Endothelial cell of umbilical vein (primary cell): ENCODE measurements around the gene ALKBH5. TPM values are rescaled to one million over a fixed set of nuclear protein-coding genes. Genes with fewer than 3 reads are reported as not detected.

Experiments used
- BruUV-seq: library from RNA; stranded (reverse); fragments of 400-500 nt; replicated peaks from 2 replicates; lab custom pipeline; 2021; lab: Mats Ljungman, UMichigan
- CTCF ChIA-PET: fragments of 300-600, 350-600 bp; sonication (Branson Sonifier 250); formaldehyde crosslinking; loops from one replicate; lab custom pipeline; 2021; ENCODE audit warnings: antibody characterized with exemption, inconsistent platforms; lab: Charles Lee
- POLR2A ChIA-PET: fragments of 300-600, 350-600 bp; sonication (Branson Sonifier 250); formaldehyde crosslinking; loops from one replicate; lab custom pipeline; 2021; ENCODE audit warnings: antibody characterized with exemption, inconsistent platforms; lab: Charles Lee
- DNase-seq: peaks from one replicate; pipeline ENCODE4 v3.0.0-alpha.2; 2011; ENCODE audit warnings: low read depth, low spot score
- FAIRE-seq: peaks from 2 replicates; lab custom pipeline; 2011; peaks lifted over from hg19 to GRCh38; lab: Jason Lieb, UNC
- H2AFZ ChIP-seq: 2 replicates; pipeline ENCODE4 v1.6.0; 2012; ENCODE audit warnings: low read depth, low read length, control low read depth, inconsistent platforms
- H3K27ac ChIP-seq: 2 replicates; pipeline ENCODE4 v1.5.1; 2011; ENCODE audit warnings: low read depth, mild to moderate bottlenecking, control low read depth, low read length, moderate library complexity; ENCODE audit not compliant: insufficient read depth
- H3K27me3 ChIP-seq, 2 experiments: 2 replicates each; pipeline versions ENCODE4 v1.6.0 to v1.6.1; 2011; ENCODE audit warnings: low read length in 2 of 2, mixed read lengths in 1 of 2; ENCODE audit not compliant: control insufficient read depth in 2 of 2, insufficient read depth in 2 of 2
- H3K36me3 ChIP-seq, 2 experiments: 2 replicates in 1 of 2; 3 replicates in 1 of 2; pipeline ENCODE4 v1.5.1; 2011; ENCODE audit warnings: low read length in 2 of 2, mild to moderate bottlenecking in 1 of 2, moderate library complexity in 1 of 2; ENCODE audit not compliant: control insufficient read depth in 2 of 2, insufficient read depth in 2 of 2; ENCODE audit errors: extremely low read depth in 1 of 2
- H3K4me1 ChIP-seq: 3 replicates; pipeline ENCODE4 v1.5.1; 2011; ENCODE audit warnings: mild to moderate bottlenecking, low read length; ENCODE audit not compliant: control insufficient read depth, insufficient read depth; ENCODE audit errors: extremely low read depth
- H3K4me2 ChIP-seq: 2 replicates; pipeline ENCODE4 v1.6.1; 2011; ENCODE audit warnings: low read length, control low read depth, mixed read lengths; ENCODE audit not compliant: insufficient read depth
- H3K4me3 ChIP-seq, 3 experiments: fragments of 200-600 bp in 1 of 3; sonication (generic), shearing (Covaris generic) in 1 of 3; replicated peaks in 1 of 3; 2 replicates each; pipeline ENCODE4 v1.5.1; 2011 to 2016; ENCODE audit warnings: control low read depth in 3 of 3, low read length in 3 of 3, mild to moderate bottlenecking in 2 of 3, inconsistent platforms in 1 of 3, low read depth in 1 of 3, moderate library complexity in 1 of 3; ENCODE audit not compliant: insufficient read depth in 1 of 3
- H3K79me2 ChIP-seq: 2 replicates; pipeline ENCODE4 v1.6.0; 2012; ENCODE audit warnings: low read length, inconsistent platforms; ENCODE audit not compliant: control insufficient read depth, insufficient read depth
- H3K9ac ChIP-seq: replicated peaks from 2 replicates; pipeline ENCODE3; 2011; ENCODE audit warnings: low read length, control low read depth; ENCODE audit not compliant: insufficient read depth; ENCODE audit errors: extremely low read depth
- H3K9me1 ChIP-seq: replicated peaks from 3 replicates; pipeline ENCODE4 v1.6.0; 2011; ENCODE audit warnings: mild to moderate bottlenecking, low read length; ENCODE audit not compliant: control insufficient read depth, insufficient read depth; ENCODE audit errors: extremely low read depth
- H3K9me3 ChIP-seq: replicated peaks from 2 replicates; pipeline ENCODE4 v1.5.1; 2012; ENCODE audit warnings: low read length, inconsistent platforms; ENCODE audit not compliant: control insufficient read depth, insufficient read depth
- H4K20me1 ChIP-seq: replicated peaks from 2 replicates; pipeline ENCODE3; 2011; ENCODE audit warnings: mild to moderate bottlenecking, low read length; ENCODE audit not compliant: control insufficient read depth, insufficient read depth; ENCODE audit errors: extremely low read depth
- EZH2 ChIP-seq: IDR thresholded peaks from 2 replicates; pipeline ENCODE4 v1.6.1; 2012; ENCODE audit warnings: borderline replicate concordance, low read depth, mild to moderate bottlenecking, moderate library complexity, low read length, inconsistent platforms; ENCODE audit not compliant: severe bottlenecking
- FOS ChIP-seq: IDR thresholded peaks from 2 replicates; pipeline ENCODE4 v1.6.1; 2011; ENCODE audit warnings: mild to moderate bottlenecking, low read length, moderate library complexity, borderline replicate concordance; ENCODE audit not compliant: insufficient read depth
- GATA2 ChIP-seq: IDR thresholded peaks from 2 replicates; pipeline ENCODE4 v1.7.0; 2011; ENCODE audit warnings: low read depth, mild to moderate bottlenecking, moderate library complexity, mixed read lengths, low read length; ENCODE audit not compliant: insufficient read length, insufficient read depth
- JUN ChIP-seq: IDR thresholded peaks from 2 replicates; pipeline ENCODE4 v1.6.1; 2011; ENCODE audit warnings: borderline replicate concordance, low read depth; ENCODE audit not compliant: insufficient read length, insufficient read depth
- MAX ChIP-seq: IDR thresholded peaks from 2 replicates; pipeline ENCODE4 v1.6.1; 2011; ENCODE audit not compliant: insufficient read depth, insufficient read length
- MYC ChIP-seq: IDR thresholded peaks from one replicate; pipeline ENCODE4 v1.6.1; 2011; ENCODE audit warnings: mild to moderate bottlenecking, low read depth, low read length
- POLR2AphosphoS5 ChIP-seq: IDR thresholded peaks from 2 replicates; pipeline ENCODE4 v1.6.1; 2012; ENCODE audit warnings: low read depth, mild to moderate bottlenecking, control low read depth, low read length, moderate library complexity; ENCODE audit not compliant: insufficient read depth
- dilution Hi-C: fragments of 300-500 bp; cut with MboI; formaldehyde crosslinking; loops from one replicate; pipeline ENCODE4 v1.15.0; 2019; ENCODE audit warnings: low sequenced_read_pairs; ENCODE audit not compliant: extremely low pct_ligation_motif_present
- intact Hi-C: fragments of 100-400 bp; cut with micrococcal nuclease; formaldehyde crosslinking; loops from one replicate; pipeline ENCODE4 v1.10.0; 2022
- polyA plus RNA-seq, 4 experiments: library from polyadenylated mRNA; depleted of rRNA in 3 of 4; stranded (reverse) in 3 of 4; unstranded in 1 of 4; fragments of >200 nt; gene quantifications; 2 replicates each; pipeline versions ENCODE4 v1.2.1 to v1.2.3, GENCODE V29; 2011 to 2012; ENCODE audit warnings: missing spikeins in 1 of 4
- total RNA-seq: library from RNA; stranded (reverse); gene quantifications from 2 replicates; pipeline ENCODE4 v1.2.3, GENCODE V29; 2021
- TF ChIP-seq, protein P1 (sequence below), 2 donors: IDR thresholded peaks; 1 replicate in 1 of 2; 2 replicates in 1 of 2; pipeline ENCODE4 v1.5.1; 2011; ENCODE audit warnings: low read length in 2 of 2, mild to moderate bottlenecking in 2 of 2, moderate library complexity in 2 of 2, control low read depth in 1 of 2, inconsistent platforms in 1 of 2, low read depth in 1 of 2; ENCODE audit not compliant: insufficient read depth in 1 of 2; ENCODE audit errors: extremely low read depth in 1 of 2

The ALKBH5 gene
- total and polyA plus RNA-seq, 2 donors (not counting 3 experiments of a cell fraction or from before 2014, with no cell fraction given) = 55.3 to 71.0 TPM

DNA sequence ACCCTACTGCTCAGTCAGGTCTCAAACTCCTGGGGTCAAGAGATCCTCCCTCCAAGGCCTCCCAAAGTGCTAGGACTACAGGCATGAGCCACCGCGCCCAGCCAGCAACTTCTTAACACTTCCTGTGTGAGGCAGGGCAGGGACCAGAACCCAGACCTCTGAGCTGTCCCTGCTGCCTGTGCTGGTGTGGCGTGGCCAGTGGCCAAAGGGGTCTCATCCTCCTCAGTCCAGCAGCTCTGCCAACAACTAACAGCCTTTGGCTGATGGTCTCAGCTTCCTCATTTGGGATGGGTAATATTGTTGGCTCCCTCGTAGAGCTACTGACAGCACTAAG lies 40.4 kb downstream of the ALKBH5 start:
- no peaks in the 10 kb centered on the region for H3K9me3 ChIP-seq
- no peaks in the 10 kb centered on the region for H3K36me3 ChIP-seq
- H3K9me1 ChIP-seq = no peaks in the 10 kb centered on the region
- intact Hi-C loops = loop anchor here (2.0 kb wide), 1 partner anchor 91 kb away; the partner anchor contains the start of genes SMCR8 and TOP3A
- peak overlapping the region; percentile 50 for H2AFZ ChIP-seq
- peaks cover 18% of the 10 kb centered on the region for H3K4me1 ChIP-seq
- no peak for FAIRE-seq
- H3K9ac ChIP-seq = no peak overlapping the region
- H3K4me2 ChIP-seq = no peak overlapping the region
- H3K27ac ChIP-seq = no peak overlapping the region
- BruUV-seq = no TSS peak
- H3K27me3 ChIP-seq = no peaks in the 10 kb centered on the region
- H3K4me3 ChIP-seq = no peak overlapping the region
- no peak for DNase-seq
- peaks cover 32% of the 10 kb centered on the region for H3K79me2 ChIP-seq
- TF ChIP-seq FOS = no peak
- ChIA-PET CTCF (interaction anchor here (1.0 to 1.6 kb wide), 3 partner anchors 10 to 25 kb away, joined by 3 to 4 read pairs (median 3); no protein-coding TSS in a partner anchor), POLR2A (no interaction called here)
- dilution Hi-C loops = no loop called here
- no peaks in the 10 kb centered on the region for H4K20me1 ChIP-seq

DNA sequence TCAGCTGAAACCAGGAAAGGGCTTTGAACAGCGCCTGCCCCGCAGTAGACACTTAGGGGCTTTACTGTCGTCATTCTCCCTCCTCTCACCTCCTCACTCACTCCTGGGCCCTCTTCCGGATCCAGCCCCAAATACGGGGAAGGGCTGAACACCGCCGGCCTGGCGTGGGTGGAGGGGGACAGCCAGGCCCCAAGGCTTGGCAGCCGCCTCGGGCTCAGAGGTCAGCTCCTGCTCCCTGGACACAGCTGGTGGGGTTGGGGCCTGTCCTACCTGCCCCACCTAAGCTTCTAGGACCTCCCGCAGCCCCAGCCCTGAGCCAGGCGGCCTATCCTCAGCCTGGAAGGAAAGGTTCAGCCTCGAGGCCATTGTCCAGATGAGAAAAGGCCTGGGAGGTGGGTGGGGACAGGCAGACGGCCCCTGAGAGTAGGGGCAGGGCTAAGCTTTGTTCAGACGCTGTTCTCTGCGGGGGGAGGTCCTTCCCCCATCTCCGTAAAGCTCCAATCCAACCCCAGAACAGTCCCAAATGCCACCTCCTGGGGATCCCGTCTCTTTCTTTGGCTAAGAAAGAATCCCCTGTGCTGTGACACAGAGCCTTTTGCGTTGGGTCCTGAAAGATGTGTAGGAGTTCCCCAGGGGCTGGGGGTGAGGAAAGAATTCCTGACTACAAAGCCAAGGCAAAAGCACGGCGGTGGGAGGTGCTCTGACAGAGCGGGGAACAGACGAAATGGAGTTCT lies 40.9 kb downstream of the ALKBH5 start:
- ChIA-PET POLR2A (interaction anchor here (1.6 kb wide), 1 partner anchor 24 kb away, joined by 4 read pairs; no protein-coding TSS in a partner anchor), CTCF (interaction anchor here (1.0 to 1.6 kb wide), 3 partner anchors 9 to 24 kb away, joined by 3 to 4 read pairs (median 3); no protein-coding TSS in a partner anchor)
- intact Hi-C loops = loop anchor here (1.0 to 2.0 kb wide), 2 partner anchors 37 to 90 kb away; partner anchors contain the start of genes SMCR8 and TOP3A
- peak overlapping the region in 1 of 3 experiments; percentile 30 for H3K4me3 ChIP-seq
- H4K20me1 ChIP-seq = no peaks in the 10 kb centered on the region
- TF ChIP-seq MYC (no peak), GATA2 (no peak), MAX (no peak), JUN (no peak), EZH2 (no peak), POLR2AphosphoS5 (no peak)
- TF ChIP-seq, protein P1, sequence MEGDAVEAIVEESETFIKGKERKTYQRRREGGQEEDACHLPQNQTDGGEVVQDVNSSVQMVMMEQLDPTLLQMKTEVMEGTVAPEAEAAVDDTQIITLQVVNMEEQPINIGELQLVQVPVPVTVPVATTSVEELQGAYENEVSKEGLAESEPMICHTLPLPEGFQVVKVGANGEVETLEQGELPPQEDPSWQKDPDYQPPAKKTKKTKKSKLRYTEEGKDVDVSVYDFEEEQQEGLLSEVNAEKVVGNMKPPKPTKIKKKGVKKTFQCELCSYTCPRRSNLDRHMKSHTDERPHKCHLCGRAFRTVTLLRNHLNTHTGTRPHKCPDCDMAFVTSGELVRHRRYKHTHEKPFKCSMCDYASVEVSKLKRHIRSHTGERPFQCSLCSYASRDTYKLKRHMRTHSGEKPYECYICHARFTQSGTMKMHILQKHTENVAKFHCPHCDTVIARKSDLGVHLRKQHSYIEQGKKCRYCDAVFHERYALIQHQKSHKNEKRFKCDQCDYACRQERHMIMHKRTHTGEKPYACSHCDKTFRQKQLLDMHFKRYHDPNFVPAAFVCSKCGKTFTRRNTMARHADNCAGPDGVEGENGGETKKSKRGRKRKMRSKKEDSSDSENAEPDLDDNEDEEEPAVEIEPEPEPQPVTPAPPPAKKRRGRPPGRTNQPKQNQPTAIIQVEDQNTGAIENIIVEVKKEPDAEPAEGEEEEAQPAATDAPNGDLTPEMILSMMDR (IDR thresholded peaks at IDR 0.05; ENCODE audit: extremely low read depth in 1 of 2, insufficient read depth in 1 of 2, low read depth in 1 of 2, low read length in 2 of 2) = no peak
- peaks cover 18% of the 10 kb centered on the region for H3K4me1 ChIP-seq
- no peak for FAIRE-seq
- H2AFZ ChIP-seq = peak overlapping the region; percentile 63
- peak overlapping the region; percentile 30 for H3K4me2 ChIP-seq
- H3K27me3 ChIP-seq = no peaks in the 10 kb centered on the region
- peaks cover 35% of the 10 kb centered on the region for H3K79me2 ChIP-seq
- H3K9me3 ChIP-seq = no peaks in the 10 kb centered on the region
- no TSS peak for BruUV-seq
- peak overlapping the region; percentile 10 for H3K9ac ChIP-seq
- no peak for DNase-seq
- dilution Hi-C loops = no loop called here
- H3K36me3 ChIP-seq = no peaks in the 10 kb centered on the region
- no peak overlapping the region for H3K27ac ChIP-seq
- H3K9me1 ChIP-seq = no peaks in the 10 kb centered on the region
